Measurements from ENCODE around the gene VWA8.

VWA8 gene

DNA sequence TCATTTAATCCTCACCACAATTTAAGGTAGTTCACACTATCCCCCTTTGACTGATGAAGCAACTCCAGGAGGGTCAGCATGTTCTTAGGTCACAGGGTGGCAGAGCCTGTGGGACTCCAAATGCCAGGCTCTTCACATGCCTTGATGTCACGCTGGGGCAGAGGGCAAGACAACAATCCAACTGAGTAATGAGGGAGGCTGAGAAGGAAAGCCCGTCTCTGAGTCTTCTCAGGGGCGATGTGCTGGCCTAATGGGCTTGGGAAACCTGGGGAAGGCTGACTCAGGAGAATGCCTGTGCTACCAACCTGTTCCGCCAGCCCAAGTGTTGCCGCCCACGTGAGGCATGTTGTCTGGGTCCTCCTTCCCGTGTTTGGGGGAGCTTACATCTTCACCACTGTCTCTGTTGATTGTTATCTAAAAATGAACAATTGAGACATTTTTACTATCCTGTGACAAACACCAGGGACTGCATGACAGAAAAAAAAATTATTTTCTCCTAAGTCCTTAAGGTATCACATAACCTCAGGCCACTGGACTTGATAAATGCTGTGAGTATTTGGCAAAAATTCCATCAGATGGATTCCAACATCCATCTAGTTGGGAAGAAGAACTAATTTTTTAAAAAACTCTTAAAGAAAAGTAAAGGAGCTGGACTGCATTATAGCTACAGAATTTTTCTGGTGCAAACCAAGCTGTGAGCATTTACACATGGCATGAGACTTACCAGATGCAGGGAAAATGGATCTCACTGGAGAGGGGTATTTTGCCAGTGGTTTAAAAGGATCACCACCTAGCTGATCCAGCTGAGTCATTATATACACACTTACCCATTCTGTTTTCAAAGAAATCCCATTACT lies 346.0 kb downstream of the VWA8 start:
- Histone ChIP-seq H3K9ac (ENCODE audit: low read length) (no peak overlapping the region), H3K36me3 (ENCODE audit: control insufficient read depth, insufficient read depth, low read length) (peaks cover 13% of the 10 kb centered on the region), H3K4me3 (ENCODE audit: low read length) (no peak overlapping the region), H3K27ac (ENCODE audit: low read depth, low read length) (peak overlapping the region; percentile 1), H3K27me3 (ENCODE audit: control insufficient read depth, insufficient read depth, low read length) (no peaks in the 10 kb centered on the region), H3K4me1 (ENCODE audit: control insufficient read depth, insufficient read depth, low read length) (peaks cover 17% of the 10 kb centered on the region)

DNA sequence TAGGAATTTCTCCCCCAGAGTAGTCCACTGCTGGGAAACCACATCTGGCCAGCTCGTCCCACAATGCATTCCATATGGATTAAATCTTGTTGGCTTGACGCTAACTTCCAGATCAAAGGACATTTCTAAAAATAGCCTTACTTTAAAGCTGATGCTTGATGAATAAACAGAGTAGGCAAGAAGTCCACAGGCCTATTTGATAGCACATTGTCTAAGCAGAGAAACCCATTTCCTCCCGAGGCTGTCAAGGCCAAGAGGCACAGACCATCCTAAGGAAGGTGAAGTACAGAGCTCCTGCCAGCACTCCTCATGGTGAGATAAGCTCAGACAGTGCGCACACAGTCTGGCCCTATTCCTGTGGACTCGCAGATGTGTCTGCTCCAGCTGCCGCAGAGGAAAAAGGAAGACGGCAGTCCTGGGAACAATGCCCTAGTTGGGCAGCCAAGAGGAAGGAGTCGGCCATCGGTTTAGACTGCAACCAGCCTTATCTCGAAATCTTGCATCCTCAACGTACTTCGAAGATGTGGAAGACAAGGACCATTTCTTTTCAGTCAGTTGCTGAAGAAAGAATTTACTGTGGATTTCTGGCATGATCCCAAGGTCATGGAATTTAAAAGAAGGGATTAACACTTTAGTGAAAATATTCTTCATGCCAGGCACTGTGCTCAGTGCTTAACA lies 346.8 kb downstream of the VWA8 start:
- H3K4me3 ChIP-seq (ENCODE audit: low read length), result no peak overlapping the region
- peaks cover 16% of the 10 kb centered on the region for H3K36me3 ChIP-seq (ENCODE audit: control insufficient read depth, insufficient read depth, low read length)
- peak overlapping the region; percentile 42 for H3K27ac ChIP-seq (ENCODE audit: low read depth, low read length)
- H3K27me3 ChIP-seq (ENCODE audit: control insufficient read depth, insufficient read depth, low read length), result no peaks in the 10 kb centered on the region
- H3K9ac ChIP-seq (ENCODE audit: low read length), result no peak overlapping the region
- H3K4me1 ChIP-seq (ENCODE audit: control insufficient read depth, insufficient read depth, low read length), result peaks cover 17% of the 10 kb centered on the region

DNA sequence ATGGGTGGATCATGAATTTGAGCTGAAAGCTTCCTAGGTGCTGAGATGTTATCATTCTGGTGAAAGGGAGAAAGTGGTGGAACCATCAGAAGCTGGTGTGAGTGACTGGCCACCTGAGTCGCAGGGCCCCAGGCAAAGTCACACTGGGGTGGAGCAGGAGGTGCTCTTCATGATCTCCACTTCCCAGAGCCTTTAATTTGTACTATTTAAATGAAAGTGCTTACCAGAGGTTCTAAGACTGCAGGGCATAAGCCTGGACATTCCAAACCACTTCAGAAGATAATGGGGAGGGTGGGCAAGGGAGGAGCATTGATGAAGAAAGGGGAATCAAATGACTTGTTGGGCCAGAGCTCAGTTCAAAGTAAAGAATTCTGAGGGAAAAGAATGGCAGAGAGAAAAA lies 347.4 kb downstream of the VWA8 start:
- Histone ChIP-seq H3K36me3 (ENCODE audit: control insufficient read depth, insufficient read depth, low read length) (peaks cover 16% of the 10 kb centered on the region), H3K27ac (ENCODE audit: low read depth, low read length) (no peak overlapping the region), H3K9ac (ENCODE audit: low read length) (no peak overlapping the region)

DNA sequence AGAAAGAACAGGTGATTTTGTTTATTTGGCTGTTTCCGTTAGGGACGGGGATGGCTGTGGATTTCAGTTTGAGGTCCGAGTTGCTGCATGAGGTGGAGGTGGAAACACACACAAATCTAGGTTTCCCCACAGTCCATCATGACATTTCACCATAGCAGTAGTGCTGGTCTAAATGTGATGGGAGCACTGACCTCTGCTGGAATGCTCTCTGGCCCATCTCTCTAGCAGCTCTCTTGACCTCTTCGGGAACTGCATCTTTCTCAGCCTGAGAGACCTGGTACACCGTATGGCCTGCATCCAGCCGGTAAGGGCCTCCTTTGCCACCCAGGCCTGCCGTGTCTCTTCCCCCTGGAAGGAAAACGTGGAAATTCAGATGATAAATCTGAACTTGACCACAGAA lies 349.5 kb downstream of the VWA8 start:
- peaks cover 16% of the 10 kb centered on the region for H3K36me3 ChIP-seq (ENCODE audit: control insufficient read depth, insufficient read depth, low read length)
- no peak overlapping the region for H3K9ac ChIP-seq (ENCODE audit: low read length)
- H3K4me1 ChIP-seq (ENCODE audit: control insufficient read depth, insufficient read depth, low read length), result peaks cover 17% of the 10 kb centered on the region
- no peak overlapping the region for H3K4me3 ChIP-seq (ENCODE audit: low read length)
- no peaks in the 10 kb centered on the region for H3K27me3 ChIP-seq (ENCODE audit: control insufficient read depth, insufficient read depth, low read length)
- H3K27ac ChIP-seq (ENCODE audit: low read depth, low read length), result no peak overlapping the region

More for the DNA sequence above, 347.4 kb downstream of the VWA8 start:
- H3K4me1 ChIP-seq (ENCODE audit: control insufficient read depth, insufficient read depth, low read length), result peaks cover 17% of the 10 kb centered on the region
- no peak overlapping the region for H3K4me3 ChIP-seq (ENCODE audit: low read length)
- H3K27me3 ChIP-seq (ENCODE audit: control insufficient read depth, insufficient read depth, low read length), result no peaks in the 10 kb centered on the region

DNA sequence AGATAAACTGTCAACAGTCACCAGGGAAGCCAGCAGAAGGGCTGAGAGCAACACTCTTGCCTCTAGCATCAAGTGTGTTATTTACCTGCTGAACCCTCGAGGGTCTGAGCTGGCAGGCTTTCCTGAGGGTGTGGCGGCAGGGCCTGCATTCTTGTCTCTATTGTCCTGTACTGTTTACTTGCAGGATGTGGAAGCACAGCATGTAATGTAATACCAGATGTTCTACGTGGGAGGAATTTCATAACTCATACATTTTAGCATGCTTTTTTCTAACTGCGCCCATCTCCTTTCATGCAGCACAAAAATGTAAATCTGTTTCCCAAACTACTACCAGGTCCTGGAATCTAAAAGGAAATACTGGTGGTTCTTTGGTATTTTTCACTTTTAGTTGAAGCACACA lies 350.5 kb downstream of the VWA8 start:
- H3K4me1 ChIP-seq (ENCODE audit: control insufficient read depth, insufficient read depth, low read length), result peaks cover 16% of the 10 kb centered on the region
- no peak overlapping the region for H3K27ac ChIP-seq (ENCODE audit: low read depth, low read length)
- no peak overlapping the region for H3K9ac ChIP-seq (ENCODE audit: low read length)
- H3K27me3 ChIP-seq (ENCODE audit: control insufficient read depth, insufficient read depth, low read length), result no peaks in the 10 kb centered on the region
- no peak overlapping the region for H3K4me3 ChIP-seq (ENCODE audit: low read length)
- peaks cover 16% of the 10 kb centered on the region for H3K36me3 ChIP-seq (ENCODE audit: control insufficient read depth, insufficient read depth, low read length)

DNA sequence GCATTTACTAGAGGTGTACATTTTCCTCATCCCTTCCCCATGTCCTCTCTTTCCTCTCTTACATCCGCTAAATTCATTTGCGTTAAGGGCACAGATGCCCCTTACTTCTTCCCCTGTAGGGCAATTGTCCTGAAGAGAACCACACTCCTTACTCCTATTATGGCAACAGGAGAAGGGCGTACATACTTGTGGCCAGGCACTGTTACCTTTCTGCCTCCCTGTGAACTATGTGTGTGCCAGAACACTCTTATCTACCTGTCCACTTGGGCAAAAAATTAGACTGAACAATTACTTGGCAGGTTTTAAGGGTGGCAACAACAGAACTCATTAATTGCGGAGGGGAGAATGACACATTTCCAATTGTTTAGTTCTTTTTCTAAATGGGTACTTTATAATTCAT lies 351.1 kb downstream of the VWA8 start:
- no peak overlapping the region for H3K27ac ChIP-seq (ENCODE audit: low read depth, low read length)
- H3K9ac ChIP-seq (ENCODE audit: low read length), result no peak overlapping the region
- peaks cover 11% of the 10 kb centered on the region for H3K4me1 ChIP-seq (ENCODE audit: control insufficient read depth, insufficient read depth, low read length)
- H3K27me3 ChIP-seq (ENCODE audit: control insufficient read depth, insufficient read depth, low read length), result no peaks in the 10 kb centered on the region
- H3K36me3 ChIP-seq (ENCODE audit: control insufficient read depth, insufficient read depth, low read length), result peaks cover 16% of the 10 kb centered on the region
- H3K4me3 ChIP-seq (ENCODE audit: low read length), result no peak overlapping the region

DNA sequence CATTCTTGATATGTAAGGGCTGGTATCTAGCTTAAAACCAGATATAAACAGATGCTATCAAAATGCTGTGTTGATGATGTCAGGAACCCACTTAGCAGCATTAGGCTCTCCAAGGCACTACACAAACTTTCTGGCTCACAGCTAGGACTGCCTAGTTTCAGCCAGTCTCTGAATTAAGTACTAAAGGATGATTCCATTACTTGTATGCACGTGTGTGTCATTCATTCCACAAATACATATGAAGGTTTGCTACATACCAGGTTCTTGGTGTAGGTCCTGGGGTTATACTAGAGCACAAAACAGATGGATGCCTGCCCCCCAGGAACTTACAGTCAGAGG lies 352.1 kb downstream of the VWA8 start:
- peaks cover 16% of the 10 kb centered on the region for H3K36me3 ChIP-seq (ENCODE audit: control insufficient read depth, insufficient read depth, low read length)
- H3K9ac ChIP-seq (ENCODE audit: low read length), result no peak overlapping the region
- H3K27ac ChIP-seq (ENCODE audit: low read depth, low read length), result no peak overlapping the region
- peaks cover 1% of the 10 kb centered on the region for H3K4me1 ChIP-seq (ENCODE audit: control insufficient read depth, insufficient read depth, low read length)
- no peaks in the 10 kb centered on the region for H3K27me3 ChIP-seq (ENCODE audit: control insufficient read depth, insufficient read depth, low read length)
- no peak overlapping the region for H3K4me3 ChIP-seq (ENCODE audit: low read length)

DNA sequence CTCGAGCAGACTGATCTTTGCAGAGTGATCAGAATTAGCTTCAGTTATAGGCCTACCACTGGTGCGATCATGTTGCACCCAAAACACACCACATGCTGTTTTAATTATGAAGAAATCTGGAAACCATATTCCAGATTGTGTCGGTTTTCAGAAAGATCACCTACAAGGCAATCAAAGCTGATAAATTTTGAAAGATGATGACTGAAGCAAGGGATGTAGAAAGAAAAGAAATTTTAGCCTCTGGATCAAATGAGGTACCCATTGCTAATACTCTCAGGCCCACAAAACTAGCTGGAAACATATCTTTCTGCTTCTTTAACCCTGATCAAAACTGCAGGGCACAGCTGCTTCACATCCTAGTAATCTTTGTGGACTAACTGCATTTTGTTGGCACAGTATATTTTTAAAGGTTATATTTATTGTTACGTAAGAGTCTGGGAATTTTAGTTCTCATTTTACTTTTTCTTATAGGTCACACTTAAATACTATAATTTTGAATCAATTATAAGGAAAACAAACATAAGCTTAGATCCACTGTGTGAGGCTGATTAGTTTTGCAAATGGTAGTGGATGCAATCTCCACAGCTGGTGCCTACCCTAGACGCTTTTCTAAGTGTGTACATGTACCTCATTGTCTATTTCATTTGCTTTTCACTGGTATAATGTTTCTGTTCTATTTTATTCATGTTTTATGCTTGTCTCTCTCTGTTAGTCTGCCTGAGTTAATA lies 352.6 kb downstream of the VWA8 start:
- H3K4me1 ChIP-seq (ENCODE audit: control insufficient read depth, insufficient read depth, low read length), result no peaks in the 10 kb centered on the region
- H3K36me3 ChIP-seq (ENCODE audit: control insufficient read depth, insufficient read depth, low read length), result peaks cover 16% of the 10 kb centered on the region
- no peak overlapping the region for H3K4me3 ChIP-seq (ENCODE audit: low read length)
- no peak overlapping the region for H3K9ac ChIP-seq (ENCODE audit: low read length)
- H3K27me3 ChIP-seq (ENCODE audit: control insufficient read depth, insufficient read depth, low read length), result no peaks in the 10 kb centered on the region
- no peak overlapping the region for H3K27ac ChIP-seq (ENCODE audit: low read depth, low read length)

DNA sequence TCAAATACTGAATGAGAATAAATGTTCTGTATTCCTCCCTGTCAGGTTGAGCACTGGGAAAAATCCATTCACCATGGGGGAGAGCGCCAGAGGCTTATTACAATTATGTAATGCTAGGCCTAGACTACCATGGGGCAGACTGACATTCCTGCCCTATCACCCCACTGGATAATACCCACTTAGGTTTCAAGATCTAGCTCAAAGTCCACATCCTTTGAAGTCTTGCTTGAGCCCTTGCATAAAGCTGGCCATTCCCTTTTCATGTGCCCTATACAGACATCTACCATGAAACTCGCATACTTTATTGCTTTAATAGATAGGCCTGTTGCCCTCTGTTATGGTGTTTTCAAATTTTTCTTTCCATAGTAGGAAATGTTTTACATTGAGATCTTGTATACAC lies 354.3 kb downstream of the VWA8 start:
- Histone ChIP-seq H3K4me1 (ENCODE audit: control insufficient read depth, insufficient read depth, low read length) (no peaks in the 10 kb centered on the region), H3K9ac (ENCODE audit: low read length) (no peak overlapping the region), H3K4me3 (ENCODE audit: low read length) (no peak overlapping the region), H3K27ac (ENCODE audit: low read depth, low read length) (no peak overlapping the region), H3K27me3 (ENCODE audit: control insufficient read depth, insufficient read depth, low read length) (no peaks in the 10 kb centered on the region), H3K36me3 (ENCODE audit: control insufficient read depth, insufficient read depth, low read length) (peaks cover 15% of the 10 kb centered on the region)

DNA sequence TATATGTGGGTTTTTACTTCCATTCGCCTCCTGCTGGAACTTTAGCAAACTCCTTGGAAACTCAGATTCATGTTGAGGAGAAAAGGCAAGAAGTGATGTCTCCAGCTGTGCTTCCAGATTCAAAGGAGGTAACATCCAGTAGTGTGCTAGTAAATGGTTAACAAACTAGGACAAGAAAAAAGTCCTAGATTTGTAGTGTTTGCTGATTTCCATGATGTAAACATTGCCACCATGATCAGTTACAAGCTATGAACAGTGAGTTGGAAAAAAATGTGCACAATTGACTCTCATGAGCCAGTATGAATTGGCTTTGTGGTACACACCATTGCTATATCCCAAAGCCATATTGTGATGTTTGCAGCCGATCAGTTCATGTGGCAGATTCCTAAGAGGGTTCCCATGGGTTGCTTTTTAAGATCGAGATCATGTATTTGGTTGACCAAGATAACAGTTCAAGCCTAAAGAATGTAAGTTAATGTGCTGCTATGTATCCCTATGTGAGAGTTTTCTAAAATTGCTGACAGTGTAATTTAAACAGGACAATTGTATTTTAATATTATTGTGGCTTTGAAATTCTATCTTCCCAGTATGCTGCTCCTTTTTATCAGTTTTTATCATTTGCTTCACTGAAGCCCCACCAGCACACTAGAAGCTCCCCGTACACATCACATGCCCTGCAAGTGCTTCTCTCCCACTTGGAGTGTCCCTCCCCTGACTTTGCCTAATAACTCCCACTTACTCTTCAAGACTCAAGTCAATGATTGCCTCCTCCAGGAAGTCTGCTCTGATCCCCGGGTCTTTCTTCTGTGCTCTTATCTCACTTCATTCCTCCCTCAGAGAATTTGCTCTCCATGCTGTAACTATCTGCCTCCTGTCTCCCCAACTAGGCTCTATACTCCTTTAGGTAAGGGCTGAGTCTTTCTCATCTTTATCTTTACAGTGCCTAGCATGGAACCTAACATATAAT lies 355.3 kb downstream of the VWA8 start:
- Histone ChIP-seq H3K4me3 (ENCODE audit: low read length) (no peak overlapping the region), H3K9ac (ENCODE audit: low read length) (no peak overlapping the region), H3K27me3 (ENCODE audit: control insufficient read depth, insufficient read depth, low read length) (no peaks in the 10 kb centered on the region), H3K36me3 (ENCODE audit: control insufficient read depth, insufficient read depth, low read length) (peaks cover 6% of the 10 kb centered on the region), H3K27ac (ENCODE audit: low read depth, low read length) (no peak overlapping the region), H3K4me1 (ENCODE audit: control insufficient read depth, insufficient read depth, low read length) (no peaks in the 10 kb centered on the region)

DNA sequence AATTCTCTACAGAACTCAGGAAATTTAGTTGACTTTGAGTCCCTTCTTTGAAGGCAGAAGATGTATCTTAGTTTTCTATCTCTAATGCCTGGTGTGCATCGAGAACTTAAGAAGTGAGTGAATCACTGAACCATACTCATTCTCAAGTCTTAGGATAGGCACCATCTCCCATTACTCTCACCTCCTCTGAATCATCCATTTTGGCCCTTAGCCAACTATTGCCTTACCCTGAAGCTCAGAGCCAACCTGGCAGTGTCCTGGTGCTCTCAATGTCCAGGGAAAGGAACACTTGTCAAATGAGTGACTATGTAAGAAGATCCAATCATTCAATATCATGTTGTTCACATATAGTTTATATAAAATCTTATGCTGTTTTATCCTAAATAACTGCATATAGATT lies 357.0 kb downstream of the VWA8 start:
- Histone ChIP-seq H3K27ac (ENCODE audit: low read depth, low read length) (no peak overlapping the region), H3K27me3 (ENCODE audit: control insufficient read depth, insufficient read depth, low read length) (no peaks in the 10 kb centered on the region), H3K4me3 (ENCODE audit: low read length) (no peak overlapping the region), H3K36me3 (ENCODE audit: control insufficient read depth, insufficient read depth, low read length) (no peaks in the 10 kb centered on the region), H3K4me1 (ENCODE audit: control insufficient read depth, insufficient read depth, low read length) (no peaks in the 10 kb centered on the region), H3K9ac (ENCODE audit: low read length) (no peak overlapping the region)
